ENCODE data around the gene TADA2B.
A peak's percentile ranks its signal among the peaks of the same experiment; 100 is the strongest.

The TADA2B gene

DNA sequence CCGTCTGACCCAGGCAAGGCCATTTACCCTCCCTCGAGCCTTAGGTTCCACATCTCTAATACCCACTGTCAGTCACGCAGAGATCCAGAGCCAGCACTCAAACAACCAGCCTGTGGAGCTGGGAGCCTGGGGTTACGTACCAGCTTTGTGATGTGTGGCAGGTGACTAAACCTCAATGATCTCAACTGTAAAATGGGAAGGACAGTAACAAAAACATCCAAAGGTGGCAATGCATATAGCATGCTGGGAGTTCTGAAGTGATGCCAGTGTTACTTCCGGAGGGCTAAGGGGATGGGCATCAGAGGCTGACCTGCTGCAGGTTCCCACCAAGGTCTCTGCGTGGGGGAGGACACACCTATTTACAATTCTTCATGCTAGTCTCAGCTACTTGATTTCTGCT is 18.6 kb downstream of the TADA2B start:
- TF ChIP-seq POLR2AphosphoS5 (IDR thresholded peaks at IDR 0.05; ENCODE audit: low read depth, low read length) (no peak), TAF1 (IDR thresholded peaks at IDR 0.05; ENCODE audit: low read depth, low read length) (no peak), PAX5 (IDR thresholded peaks at IDR 0.05; ENCODE audit: insufficient read depth, low read length, severe bottlenecking) (no peak), SPI1 (IDR thresholded peaks at IDR 0.05; ENCODE audit: low read depth, low read length) (no peak), POLR2A (IDR thresholded peaks at IDR 0.05; ENCODE audit: low read depth, low read length) (no peak), POU2F2 (IDR thresholded peaks at IDR 0.05; ENCODE audit: low read depth, low read length) (no peak)
- no peak for FAIRE-seq
- DNase-seq (ENCODE audit: insufficient read length, low spot score) = no peak

DNA sequence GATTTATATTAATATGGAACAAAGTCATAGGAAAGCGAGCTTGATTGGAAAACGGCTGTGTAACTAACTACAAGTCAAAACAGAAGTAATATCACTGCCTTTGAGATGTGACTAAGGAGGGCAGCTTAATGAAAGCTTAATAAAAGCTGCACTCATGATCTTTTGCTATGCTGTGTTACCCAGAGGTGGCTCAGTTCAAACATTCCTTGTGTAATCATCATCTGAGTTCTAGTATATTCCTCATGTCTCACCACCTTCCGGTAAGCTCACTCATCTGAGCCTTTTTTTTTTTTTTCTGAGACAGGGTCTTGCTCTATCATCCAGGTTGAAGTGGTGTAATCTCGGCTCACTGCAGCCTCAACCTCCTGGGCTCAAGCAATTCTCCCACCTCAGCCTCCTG is 19.6 kb downstream of the TADA2B start:
- no peak for FAIRE-seq
- DNase-seq (ENCODE audit: insufficient read length, low spot score) = no peak
- TF ChIP-seq SPI1 (IDR thresholded peaks at IDR 0.05; ENCODE audit: low read depth, low read length) (no peak), TAF1 (IDR thresholded peaks at IDR 0.05; ENCODE audit: low read depth, low read length) (no peak), POLR2A (IDR thresholded peaks at IDR 0.05; ENCODE audit: low read depth, low read length) (no peak), POU2F2 (IDR thresholded peaks at IDR 0.05; ENCODE audit: low read depth, low read length) (no peak), PAX5 (IDR thresholded peaks at IDR 0.05; ENCODE audit: insufficient read depth, low read length, severe bottlenecking) (no peak)

DNA sequence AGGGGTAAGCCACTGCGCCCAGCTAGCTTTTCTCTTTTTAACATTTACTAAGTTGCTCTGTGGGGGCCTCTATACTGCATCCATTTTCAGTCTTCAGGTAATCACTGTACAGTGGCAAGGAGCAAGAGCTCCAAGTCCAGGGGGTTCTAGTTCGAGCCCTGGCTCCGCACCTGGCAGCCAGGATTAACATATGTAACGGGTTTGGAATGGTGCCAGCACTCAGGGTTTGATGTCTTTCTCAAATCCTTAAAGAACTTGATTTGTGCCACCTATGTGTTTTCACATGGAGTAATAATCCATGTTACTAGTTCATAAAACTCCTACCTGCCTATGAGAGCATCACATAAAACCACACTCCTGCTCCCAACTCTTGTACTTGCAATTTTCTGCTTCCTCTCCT is 20.2 kb downstream of the TADA2B start:
- no peak for DNase-seq (ENCODE audit: insufficient read length, low spot score)
- TF ChIP-seq POLR2A (IDR thresholded peaks at IDR 0.05; ENCODE audit: low read depth, low read length) = no peak
- TF ChIP-seq TAF1 (IDR thresholded peaks at IDR 0.05; ENCODE audit: low read depth, low read length) = no peak
- no peak for TF ChIP-seq PAX5 (IDR thresholded peaks at IDR 0.05; ENCODE audit: insufficient read depth, low read length, severe bottlenecking)
- FAIRE-seq = no peak

DNA sequence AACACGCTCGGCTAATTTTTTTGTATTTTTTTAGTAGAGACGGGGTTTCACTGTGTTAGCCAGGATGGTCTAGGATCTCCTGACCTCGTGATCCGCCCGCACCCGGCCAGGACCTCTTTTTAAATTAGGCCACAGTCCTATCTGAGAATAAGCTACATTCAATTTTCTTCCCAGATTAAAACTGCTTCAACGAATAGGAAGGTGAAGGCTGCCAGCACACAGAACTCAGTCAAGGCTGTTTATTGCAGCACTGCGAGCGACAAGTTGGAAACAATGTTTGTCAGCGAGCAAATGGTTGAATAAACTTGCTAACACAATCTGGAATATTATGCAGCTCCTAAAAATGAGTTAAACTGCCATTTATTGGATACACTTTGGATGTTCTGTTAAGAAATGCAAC is 22.8 kb downstream of the TADA2B start:
- DNase-seq (ENCODE audit: insufficient read length, low spot score) (no peak), FAIRE-seq (no peak)
- TF ChIP-seq POU2F2 (IDR thresholded peaks at IDR 0.05; ENCODE audit: low read depth, low read length) = no peak
- TF ChIP-seq POLR2A (IDR thresholded peaks at IDR 0.05; ENCODE audit: low read depth, low read length) = no peak
- TF ChIP-seq TAF1 (IDR thresholded peaks at IDR 0.05; ENCODE audit: low read depth, low read length) = no peak
- no peak for TF ChIP-seq SPI1 (IDR thresholded peaks at IDR 0.05; ENCODE audit: low read depth, low read length)
- no peak for TF ChIP-seq PAX5 (IDR thresholded peaks at IDR 0.05; ENCODE audit: insufficient read depth, low read length, severe bottlenecking)
- no peak for TF ChIP-seq POLR2AphosphoS5 (IDR thresholded peaks at IDR 0.05; ENCODE audit: low read depth, low read length)

DNA sequence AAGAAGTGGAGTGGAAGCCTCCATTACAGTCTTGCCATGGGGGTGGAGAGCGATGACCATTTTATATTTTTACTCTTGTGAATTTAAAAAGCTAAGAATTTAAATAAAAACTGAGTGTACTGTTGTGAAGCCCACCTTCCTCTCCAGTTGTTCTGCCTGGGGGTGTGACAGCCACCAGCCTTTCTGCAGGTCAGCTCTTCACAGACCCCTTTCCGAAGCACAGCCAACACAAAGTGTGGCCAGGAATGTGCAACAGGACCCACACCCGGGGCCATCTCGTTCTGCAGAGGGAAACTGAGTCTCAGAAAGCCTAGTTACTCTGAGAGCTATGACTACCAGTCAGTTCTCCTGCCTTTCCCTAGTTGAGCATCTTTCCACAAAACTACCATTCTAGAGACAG is 23.3 kb downstream of the TADA2B start:
- DNase-seq (ENCODE audit: insufficient read length, low spot score) = no peak
- FAIRE-seq = no peak
- TF ChIP-seq POLR2A (IDR thresholded peaks at IDR 0.05; ENCODE audit: low read depth, low read length) (no peak), PAX5 (IDR thresholded peaks at IDR 0.05; ENCODE audit: insufficient read depth, low read length, severe bottlenecking) (no peak), TAF1 (IDR thresholded peaks at IDR 0.05; ENCODE audit: low read depth, low read length) (no peak), POU2F2 (IDR thresholded peaks at IDR 0.05; ENCODE audit: low read depth, low read length) (no peak), POLR2AphosphoS5 (IDR thresholded peaks at IDR 0.05; ENCODE audit: low read depth, low read length) (no peak), SPI1 (IDR thresholded peaks at IDR 0.05; ENCODE audit: low read depth, low read length) (no peak)

DNA sequence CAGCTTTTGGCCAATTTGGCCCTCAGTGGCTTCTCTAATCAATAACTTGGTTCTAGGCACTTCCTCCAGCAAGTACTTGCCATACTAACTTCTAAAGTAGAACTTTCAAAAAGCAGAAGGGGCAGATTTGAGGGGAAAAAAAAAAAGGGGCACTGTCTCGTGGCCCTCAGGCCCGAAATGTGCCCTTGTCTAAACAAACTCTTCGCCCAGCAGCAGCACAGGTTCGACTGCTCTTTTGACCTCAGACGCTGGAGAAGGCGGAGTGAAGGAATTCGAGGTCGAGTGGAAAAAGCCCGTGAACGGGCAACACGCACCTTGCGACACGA is 23.9 kb downstream of the TADA2B start:
- DNase-seq (ENCODE audit: insufficient read length, low spot score) (no peak), FAIRE-seq (no peak)
- TF ChIP-seq PAX5 (IDR thresholded peaks at IDR 0.05; ENCODE audit: insufficient read depth, low read length, severe bottlenecking) = no peak
- no peak for TF ChIP-seq TAF1 (IDR thresholded peaks at IDR 0.05; ENCODE audit: low read depth, low read length)

DNA sequence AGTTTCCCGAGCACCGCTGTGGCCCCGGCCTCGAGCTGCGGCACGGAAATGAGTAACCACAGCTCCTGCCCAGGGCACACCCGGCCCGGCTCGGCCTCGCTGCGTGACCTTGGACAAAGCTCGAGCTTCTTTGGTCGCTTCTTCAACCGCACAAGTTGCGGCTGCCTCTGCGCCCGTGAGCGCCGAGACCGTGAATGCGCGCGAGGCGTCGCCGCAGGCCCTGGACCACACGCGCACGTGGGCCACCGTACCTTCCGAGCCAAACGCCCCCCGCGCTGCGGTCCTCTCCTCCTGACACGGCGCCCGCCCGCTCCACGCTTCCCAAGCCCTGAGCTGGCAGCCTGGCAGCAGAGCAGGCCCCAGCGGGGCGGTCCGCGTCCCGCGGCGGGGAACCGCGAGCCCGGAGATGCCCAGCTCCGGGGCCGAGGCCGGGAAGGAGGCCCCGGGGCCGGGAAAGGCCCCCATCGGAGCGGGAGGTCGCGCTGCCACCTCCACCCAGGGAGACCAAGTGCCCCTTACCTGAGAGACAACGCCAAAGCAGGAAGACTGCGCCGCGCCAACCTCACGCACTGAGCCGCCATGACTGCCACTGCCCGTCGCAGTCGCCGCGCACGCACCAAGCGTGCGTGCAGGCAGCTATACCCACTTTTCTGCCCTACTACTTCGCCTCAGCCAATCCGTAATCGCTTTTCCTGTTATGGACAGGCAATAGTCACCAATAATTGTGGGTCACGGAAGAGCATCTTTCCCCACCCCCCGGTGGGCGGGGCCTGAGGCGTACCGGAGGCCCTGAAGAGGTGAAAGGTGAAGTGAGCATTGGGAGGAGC is 24.5 kb downstream of the TADA2B start, which contains the start of gene GRPEL1:
Gene GRPEL1, minus strand, starts transcription at position 613 of the 827 bp plus-strand sequence. Its CDS starts 32 bp downstream, at position 581.
- DNase-seq (ENCODE audit: insufficient read length, low spot score) (peak; percentile 91), FAIRE-seq (peak; percentile 99)

DNA sequence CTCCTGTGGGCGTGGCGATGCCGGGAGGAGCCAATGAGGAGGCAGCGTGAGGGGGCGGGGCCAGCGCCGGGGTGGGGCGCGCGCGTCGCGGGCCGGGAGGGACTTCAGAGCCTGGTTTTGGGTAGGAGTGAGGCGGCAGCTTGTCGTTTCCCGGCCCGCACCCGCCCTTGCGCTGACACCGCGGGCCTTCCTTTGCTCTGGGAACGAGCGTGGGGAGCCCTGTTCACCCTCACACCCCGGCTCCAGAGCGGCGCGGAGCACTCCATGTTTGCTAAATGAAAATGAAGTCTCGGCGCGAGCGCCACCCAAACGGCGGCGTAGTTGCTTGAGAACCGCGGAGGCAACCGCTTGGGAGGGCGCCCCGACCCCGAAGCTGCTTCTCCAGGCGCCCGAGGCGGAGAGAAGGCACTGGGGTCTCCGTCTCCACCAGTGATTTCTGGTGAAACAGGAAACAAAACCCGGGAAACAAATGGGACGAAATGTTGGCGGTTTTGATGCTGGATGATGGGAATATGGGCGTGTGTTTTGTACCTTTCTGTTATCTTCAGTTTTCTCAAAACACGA is 25.2 kb downstream of the TADA2B start:
- DNase-seq (ENCODE audit: insufficient read length, low spot score) = no peak
- FAIRE-seq = no peak
- 0 out of 2 replicates have a peak, but pooled peaks have one; percentile 29 for TF ChIP-seq POU2F2 (IDR thresholded peaks at IDR 0.05; ENCODE audit: low read depth, low read length)
- no peak for TF ChIP-seq POLR2A (IDR thresholded peaks at IDR 0.05; ENCODE audit: low read depth, low read length)

More for the DNA sequence above, 24.5 kb downstream of the TADA2B start, which contains the start of gene GRPEL1:
- TF ChIP-seq POLR2AphosphoS5 (IDR thresholded peaks at IDR 0.05; ENCODE audit: low read depth, low read length) (peak; percentile 95), POU2F2 (IDR thresholded peaks at IDR 0.05; ENCODE audit: low read depth, low read length) (no peak; the same call in 1 of the 2 replicates), TAF1 (IDR thresholded peaks at IDR 0.05; ENCODE audit: low read depth, low read length) (peak; percentile 80), SPI1 (IDR thresholded peaks at IDR 0.05; ENCODE audit: low read depth, low read length) (no peak), POLR2A (IDR thresholded peaks at IDR 0.05; ENCODE audit: low read depth, low read length) (peak; percentile 97), PAX5 (IDR thresholded peaks at IDR 0.05; ENCODE audit: insufficient read depth, low read length, severe bottlenecking) (peak; percentile 62)

DNA sequence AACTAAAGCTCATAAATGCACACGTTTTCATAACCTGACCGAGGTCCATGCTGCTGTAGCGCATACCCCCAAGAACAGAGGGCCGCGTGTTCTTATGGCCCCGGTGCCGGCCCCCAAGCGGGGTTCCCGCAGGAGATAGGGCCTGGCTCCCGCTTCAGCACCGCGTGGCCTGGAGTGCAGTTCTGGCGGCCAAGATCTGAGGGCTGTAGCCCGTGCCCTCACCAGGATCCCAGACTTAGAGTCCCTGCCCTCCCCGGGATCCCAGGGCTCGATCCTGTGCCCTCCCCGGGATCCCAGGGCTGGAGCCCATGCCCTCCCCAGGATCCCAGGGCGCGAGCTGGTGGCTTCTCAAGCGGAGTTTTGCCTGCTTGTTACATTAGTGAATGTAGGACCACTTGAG is 25.7 kb downstream of the TADA2B start:
- peak; percentile 61 for FAIRE-seq
- no peak for DNase-seq (ENCODE audit: insufficient read length, low spot score)
- no peak for TF ChIP-seq PAX5 (IDR thresholded peaks at IDR 0.05; ENCODE audit: insufficient read depth, low read length, severe bottlenecking)
- TF ChIP-seq POU2F2 (IDR thresholded peaks at IDR 0.05; ENCODE audit: low read depth, low read length) = no peak
- TF ChIP-seq POLR2AphosphoS5 (IDR thresholded peaks at IDR 0.05; ENCODE audit: low read depth, low read length) = no peak
